D721Med (cell line): ENCODE results near the gene PXK.

Source experiments
- DNase-seq: peaks from one replicate; pipeline ENCODE4 v3.0.0; 2011; ENCODE audit warnings: low spot score; ENCODE audit not compliant: insufficient read length
- FAIRE-seq: peaks from 2 replicates; lab custom pipeline; 2011; peaks lifted over from hg19 to GRCh38; lab: Jason Lieb, UNC
- CTCF ChIP-seq: IDR thresholded peaks from 2 replicates; pipeline ENCODE4 v1.5.1; 2012; ENCODE audit warnings: mild to moderate bottlenecking, control low read depth; ENCODE audit not compliant: insufficient read depth; ENCODE audit errors: missing control alignments

Gene PXK

GRCh38 chr3:58398669-58399333 is 66.1 kb downstream of the PXK start:
- DNase-seq (no peak), FAIRE-seq (no peak)
- no peak for TF ChIP-seq CTCF

- no peak for DNase-seq
- no peak for TF ChIP-seq CTCF
- no peak for FAIRE-seq
Observed at GRCh38 chr3:58403513-58404109, 70.9 kb downstream of the PXK start.

- DNase-seq (no peak), FAIRE-seq (no peak)
- no peak for TF ChIP-seq CTCF
Observed at GRCh38 chr3:58404396-58404795, 71.7 kb downstream of the PXK start.

- TF ChIP-seq CTCF, result no peak
- FAIRE-seq (no peak), DNase-seq (no peak)
Observed at GRCh38 chr3:58408906-58409305, 76.2 kb downstream of the PXK start.

GRCh38 chr3:58409663-58410062 is 77.0 kb downstream of the PXK start:
- no peak for FAIRE-seq
- TF ChIP-seq CTCF, result no peak
- no peak for DNase-seq

- DNase-seq, result no peak
- FAIRE-seq, result no peak
- no peak for TF ChIP-seq CTCF
Observed at GRCh38 chr3:58411036-58411435, 78.3 kb downstream of the PXK start.

- no peak for TF ChIP-seq CTCF
- FAIRE-seq (no peak), DNase-seq (no peak)
Observed at GRCh38 chr3:58411851-58412830, 79.4 kb downstream of the PXK start.
